ENCODE results near the gene PROCA1.
"Not testable (repeated sequence)": the region's sequence is repeated elsewhere in the genome, so short reads cannot be mapped to it uniquely, and the experiment has no call there.

PROCA1 gene

DNA sequence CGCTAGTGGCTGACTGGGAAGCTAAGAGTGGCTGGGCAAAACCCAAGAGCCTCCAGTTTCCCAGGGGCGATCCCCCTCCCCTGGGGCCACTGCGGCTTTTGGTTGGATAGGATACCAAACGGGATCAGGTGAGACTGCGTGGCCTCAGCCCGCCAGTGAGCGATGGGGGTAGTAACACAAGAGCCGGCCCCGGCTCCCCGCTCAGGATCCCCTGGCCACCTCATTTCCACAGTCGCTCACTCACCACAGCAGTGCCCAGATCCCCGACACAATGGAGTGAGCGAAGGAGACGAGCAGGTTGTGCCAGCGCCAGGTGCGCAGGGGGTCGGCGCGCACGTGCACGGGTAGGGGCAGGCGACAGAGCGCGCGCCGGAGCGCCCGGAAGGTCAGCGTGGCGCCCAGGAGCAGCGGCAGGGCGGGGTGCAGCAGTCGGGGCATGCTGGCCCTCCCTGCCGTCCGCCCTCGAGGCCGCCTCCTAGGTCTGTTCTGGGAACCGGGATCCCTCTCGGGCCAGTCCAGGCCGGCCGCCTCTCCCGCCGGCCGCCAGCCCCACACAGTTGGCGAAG is 14.1 kb upstream of the PROCA1 start:
- DNase-seq, result no peak

DNA sequence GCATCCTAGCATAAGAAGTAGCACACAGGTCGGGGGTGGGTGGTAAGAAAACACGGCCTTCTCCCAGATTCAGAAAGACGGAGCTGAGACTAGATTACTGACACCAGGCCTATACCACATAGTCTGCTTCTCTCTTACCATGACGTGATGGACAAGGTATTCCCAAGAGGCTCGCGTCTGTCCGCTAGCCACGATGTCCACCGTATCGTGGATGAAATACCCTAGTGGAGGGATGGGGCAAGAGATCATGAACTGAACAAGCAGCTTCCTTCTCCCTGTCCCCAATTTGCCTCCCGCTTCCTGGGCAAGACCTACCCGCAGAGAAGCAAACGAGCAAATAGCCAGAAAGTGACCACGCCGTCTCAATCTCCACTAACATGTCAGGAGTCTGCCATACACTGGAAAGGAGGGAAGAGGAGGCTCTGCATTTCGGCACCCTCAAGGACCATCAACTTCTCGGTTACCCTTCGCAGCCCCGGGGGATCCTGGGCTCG is 13.5 kb upstream of the PROCA1 start:
- DNase-seq, result no peak

DNA sequence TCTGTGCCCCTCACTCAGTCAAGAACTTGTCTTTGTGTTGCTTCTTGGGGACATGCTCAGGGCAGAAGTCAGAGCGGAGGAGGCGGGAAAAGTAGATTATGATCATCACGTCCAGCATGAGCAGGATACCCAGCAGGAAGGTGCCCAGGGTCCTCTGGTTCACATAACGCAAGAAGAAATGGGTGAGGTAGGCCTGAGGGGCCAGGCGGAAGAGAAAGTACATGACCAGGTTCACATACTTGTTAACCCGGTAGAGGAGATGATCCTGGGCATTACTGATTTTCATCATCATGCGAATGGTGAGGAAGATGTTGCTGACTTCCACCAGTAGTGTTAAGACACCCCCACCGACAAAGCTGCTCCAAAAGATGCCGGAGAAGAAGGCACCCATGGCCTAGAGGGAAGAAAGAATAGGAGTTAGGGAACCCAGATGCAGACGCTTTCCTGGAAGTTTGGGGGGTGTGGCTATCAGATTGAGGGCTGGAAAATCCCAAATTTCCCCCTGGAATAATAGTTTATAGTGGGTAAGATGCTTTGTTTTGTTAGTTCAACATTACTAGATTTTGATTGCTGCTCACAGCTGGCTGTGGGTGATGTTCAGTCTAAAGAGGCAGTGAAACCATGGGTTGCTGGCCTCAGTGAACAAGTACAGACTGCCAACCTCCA is 12.9 kb upstream of the PROCA1 start:
- no peak for DNase-seq

DNA sequence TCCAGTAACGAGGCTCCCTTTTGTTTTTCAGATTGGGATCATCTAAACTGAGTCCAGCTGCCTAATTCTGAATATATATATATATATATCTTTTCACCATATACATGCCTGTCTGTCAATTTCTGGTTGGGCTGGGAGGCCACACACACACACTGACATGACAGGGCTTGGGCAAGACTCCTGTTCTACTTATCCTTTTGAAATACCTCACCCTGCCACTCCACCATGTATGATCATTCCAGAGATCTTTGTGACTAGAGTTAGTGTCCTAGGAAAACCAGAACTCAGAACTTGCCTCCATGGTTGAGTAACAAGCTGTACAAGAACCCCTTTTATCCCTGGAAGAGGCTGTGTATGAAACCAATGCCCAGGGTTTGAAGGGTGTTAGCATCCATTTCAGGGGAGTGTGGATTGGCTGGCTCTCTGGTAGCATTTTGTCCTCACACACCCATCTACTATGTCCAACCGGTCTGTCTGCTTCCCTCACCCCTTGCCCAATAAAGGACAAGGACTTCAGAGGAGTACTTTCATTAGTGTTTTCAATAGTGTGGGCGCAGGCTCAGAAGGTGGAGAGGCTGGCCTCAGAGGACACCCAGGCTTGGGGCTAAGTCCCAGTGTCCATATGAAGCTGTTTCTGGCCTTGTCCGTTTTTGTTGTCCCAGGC is 12.3 kb upstream of the PROCA1 start:
- DNase-seq, result not testable (repeated sequence)

DNA sequence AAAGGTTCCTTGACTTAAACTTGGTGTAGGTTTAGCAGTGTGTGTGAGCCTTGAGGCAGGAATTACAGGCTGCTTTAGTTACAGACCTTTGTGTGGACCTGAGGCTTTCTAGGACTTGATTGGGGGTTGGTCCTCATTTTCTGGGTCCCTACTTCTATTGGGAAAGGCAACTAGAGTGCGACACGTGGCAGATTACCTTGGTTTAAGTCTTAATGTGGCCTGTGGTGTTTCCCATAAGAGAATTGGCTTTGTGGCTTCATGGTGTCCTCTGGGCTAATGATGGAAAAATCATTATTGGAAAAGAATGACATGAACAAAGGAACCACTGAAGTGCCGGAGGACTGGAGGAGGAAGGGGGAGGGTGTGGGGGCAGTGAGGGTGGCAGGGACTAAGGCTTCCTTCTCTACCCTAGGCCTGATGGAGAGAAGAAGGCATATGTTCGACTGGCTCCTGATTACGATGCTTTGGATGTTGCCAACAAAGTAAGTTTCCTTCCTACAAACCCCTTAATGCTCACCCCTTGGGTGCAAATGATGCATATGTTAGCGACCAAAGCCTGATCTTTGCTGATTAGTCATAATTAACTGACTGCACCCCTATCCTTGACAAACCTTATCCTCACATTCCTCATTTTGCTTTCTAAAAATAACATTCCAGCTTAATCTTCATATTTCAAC is 11.6 kb upstream of the PROCA1 start:
- DNase-seq, result no peak

DNA sequence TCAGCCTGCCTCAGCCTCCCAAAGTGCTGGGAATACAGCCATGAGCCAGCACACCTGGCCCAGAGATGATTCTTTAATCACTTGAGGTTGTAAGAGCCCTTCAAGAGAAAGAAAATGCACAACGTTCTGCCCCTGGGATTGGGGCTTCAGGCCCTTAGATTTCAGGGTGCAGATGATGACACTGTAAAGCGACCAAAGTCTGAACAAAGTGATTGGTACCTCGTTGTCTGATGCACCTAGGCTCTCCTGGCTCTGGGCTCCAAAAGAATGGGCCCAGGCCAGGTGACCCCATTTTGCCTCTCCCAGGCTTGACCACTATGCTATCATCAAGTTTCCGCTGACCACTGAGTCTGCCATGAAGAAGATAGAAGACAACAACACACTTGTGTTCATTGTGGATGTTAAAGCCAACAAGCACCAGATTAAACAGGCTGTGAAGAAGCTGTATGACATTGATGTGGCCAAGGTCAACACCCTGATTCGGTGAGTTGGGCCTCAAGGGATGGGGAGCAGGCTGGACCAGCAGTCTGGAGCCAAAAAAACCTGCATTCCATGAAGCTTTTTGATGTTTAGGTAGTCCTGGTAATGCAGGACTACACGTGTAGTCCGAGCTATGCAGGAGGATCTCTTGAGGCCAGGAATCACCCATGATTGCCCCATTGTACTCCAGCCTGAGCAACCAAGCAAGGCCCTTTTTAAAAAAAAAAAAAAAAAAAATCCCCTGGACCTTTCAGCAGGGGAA is 10.9 kb upstream of the PROCA1 start:
- no peak for DNase-seq

DNA sequence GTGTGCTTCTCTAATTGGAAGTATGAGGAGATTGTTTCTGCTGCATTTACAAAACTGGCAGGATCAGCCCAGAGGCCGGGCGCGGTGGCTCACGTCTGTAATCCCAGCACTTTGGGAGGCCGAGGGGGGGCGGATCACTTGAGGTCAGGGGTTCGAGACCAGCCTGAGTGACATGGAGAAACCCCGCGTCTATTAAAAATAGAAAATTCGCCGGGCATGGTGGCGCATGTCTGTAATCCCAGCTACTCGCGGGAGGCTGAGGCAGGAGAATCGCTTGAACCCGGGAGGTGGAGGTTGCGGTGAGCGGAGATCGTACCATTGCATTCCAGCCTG is 9.3 kb upstream of the PROCA1 start:
- not testable (repeated sequence) for DNase-seq

DNA sequence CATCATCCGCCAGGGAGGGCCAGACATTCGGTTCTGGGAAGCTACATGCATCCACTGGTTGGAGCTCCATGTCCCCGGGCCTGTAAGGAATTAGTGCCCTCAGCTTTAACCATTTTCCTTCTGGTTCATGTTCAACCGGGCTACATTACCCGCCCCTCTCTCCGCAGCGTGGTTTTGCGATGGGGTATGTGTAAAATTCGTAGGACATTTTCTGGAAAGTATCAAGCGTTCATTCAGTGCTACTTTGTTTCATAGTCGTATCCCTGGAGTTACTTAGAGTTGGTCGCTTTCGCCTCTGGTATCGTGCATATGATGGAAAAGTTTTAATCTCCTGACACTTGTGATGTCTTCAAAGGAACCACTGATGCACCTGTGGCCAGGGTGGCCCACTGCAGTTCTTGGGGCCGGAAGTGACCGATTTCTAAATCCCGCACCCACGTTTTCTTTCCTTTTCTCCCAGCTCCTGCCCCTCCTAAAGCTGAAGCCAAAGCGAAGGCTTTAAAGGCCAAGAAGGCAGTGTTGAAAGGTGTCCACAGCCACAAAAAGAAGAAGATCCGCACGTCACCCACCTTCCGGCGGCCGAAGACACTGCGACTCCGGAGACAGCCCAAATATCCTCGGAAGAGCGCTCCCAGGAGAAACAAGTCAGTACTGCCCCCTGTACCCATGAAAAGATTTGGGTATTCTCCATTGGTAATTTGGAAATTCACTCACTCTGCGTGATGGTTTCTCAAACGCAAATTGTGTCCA is 8.7 kb upstream of the PROCA1 start:
- DNase-seq, result no peak

DNA sequence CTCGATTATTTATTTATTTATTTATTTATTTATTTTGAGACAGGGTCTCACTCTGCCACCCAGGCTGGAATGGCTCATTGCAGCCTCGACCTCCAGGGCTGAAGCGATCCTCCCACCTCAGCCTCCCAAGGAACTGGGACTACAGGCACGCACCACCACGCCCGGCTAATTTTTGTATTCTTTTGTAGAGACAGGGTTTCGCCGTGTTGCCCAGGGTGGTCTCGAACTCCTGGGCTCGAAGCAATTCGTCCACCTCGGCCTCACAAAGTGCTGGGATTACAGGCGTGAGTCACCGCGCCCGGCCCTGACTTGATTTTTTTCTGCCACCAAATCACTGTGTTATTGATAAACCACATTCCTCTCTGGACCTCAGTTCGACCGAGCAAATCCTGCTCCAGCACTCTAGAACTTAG is 7.3 kb upstream of the PROCA1 start:
- DNase-seq, result no peak

DNA sequence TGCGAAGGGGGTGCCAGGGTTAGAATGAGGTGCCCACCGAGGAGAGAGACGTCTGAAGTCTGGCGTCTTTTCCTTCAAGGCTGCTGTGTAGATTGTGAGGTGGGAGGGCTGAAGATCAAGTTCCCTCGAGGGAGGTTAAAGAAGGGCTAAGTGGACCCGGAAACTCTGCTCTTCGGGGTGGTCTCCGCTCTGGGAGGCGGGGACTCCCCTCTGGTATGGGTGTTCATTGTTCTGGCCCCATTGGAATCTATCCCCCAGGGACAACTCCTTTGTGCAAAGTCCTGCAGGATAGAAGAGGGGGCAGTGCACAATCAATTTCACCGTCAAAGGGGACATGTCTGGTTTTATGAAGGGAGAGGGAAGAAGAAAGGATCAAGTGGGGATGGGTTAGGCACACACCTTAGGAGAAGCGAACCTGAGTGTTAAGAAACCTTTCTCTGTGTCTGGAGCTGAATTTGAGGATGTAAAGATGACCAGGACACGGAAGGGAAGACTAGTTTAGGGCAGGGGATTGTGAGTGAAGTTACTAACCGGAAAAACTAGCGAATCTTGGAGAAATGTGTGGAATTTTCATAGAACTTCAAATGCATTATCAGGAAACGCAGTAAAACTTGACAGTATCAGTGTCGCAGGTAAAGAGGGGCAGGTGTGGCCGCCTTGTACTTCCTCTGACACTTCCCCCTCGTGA is 6.8 kb upstream of the PROCA1 start:
- DNase-seq, result no peak

DNA sequence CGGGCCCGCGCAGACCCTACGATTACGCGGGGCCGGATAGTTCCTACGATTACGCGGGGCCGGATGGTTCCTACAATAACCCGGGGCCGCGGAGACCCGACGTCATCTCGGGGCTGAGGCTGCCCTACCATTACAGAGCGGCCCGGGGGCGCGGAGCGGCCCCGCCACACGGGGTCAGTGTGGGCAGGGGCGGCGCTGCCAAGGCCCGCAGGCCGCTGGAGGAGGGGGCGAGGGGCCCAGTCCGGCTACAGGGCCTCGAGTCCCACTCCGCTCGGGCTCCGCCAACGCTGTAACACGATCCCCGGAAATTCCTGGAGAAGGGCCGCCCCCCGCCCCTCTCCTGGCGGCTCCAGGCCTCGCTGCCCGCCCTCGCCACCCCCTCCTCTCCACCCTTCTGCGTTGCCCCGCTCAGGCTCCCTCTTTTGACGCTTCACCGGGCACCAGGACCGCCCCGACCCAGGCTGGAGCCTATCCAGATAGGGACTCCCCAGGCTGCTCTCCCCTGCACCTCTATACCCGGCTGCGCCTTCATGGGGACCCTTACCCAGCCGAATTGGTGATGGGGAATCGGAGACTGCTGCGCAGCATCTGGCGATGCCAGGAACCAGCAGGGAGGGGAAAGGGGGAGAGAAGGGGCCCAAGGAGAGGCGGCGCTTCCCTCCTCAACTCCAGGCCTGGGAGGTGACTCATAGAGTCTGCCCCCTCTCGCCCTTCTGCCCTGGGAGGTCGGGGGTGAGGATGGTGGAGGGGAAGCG is 6.1 kb upstream of the PROCA1 start, which contains the start of gene RAB34:
Gene RAB34 (minus strand): TSS at position 291 of the 755 bp plus-strand sequence. CDS start 602 bp downstream, outside the sequence.
- DNase-seq, result no peak

DNA sequence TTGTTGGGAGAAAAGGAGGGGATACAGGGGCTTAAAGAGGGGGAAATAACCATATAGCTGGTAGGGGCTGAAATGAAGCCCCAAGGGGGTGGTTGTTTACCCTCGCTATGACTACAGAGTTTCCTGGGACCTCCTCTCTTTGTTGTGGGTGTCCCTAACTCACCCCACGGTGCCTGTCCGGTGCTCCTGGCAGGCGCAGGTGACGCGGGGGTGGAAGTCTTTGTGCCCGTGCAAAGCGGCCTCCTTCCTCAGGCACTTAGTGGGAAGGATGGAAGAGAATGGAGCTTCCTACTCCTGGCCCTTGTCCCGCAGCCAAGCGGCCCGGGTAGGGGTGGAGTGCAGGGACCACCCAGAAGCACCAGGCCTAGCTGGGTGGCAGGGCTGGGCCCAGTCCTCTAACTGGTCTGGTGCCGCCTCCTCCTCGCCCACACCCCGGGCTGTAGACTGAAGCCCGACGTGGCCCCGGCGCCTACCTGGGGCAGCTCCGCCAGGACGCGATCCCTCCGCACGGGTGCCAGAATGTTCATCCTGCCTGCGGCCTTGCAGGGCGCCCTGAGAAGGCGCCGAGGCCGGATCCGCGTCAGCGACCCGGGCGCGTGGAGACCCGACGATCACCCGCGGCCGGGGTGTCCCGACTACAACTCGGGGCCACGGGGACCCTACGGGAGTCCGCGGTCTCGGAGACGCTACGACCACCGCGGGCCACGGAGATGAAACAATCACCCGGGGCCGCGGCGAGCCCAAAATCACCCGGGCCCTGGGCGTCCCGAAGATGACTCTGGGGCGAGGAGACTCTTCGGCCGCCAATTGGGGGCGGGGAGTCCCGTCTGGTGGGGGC is 5.3 kb upstream of the PROCA1 start:
- DNase-seq, result no peak

DNA sequence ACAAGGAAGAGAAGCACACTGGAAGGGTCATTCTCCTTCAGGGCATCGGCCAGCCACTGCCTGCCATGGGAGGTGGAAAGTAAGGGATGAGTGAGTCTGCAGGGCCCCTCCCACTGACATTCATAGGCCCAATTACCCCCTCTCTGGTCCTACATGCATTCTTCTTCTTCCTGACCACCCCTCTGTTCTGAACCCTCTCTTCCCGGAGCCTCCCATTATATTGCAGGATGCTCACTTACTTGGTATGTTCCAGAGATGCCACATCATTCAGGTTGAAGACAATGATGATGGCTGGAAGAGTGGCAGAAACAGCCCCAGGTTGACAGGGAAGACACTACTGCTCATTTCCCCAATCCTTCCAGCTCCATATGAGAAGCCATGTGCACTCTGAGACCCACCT is 3.5 kb upstream of the PROCA1 start:
- no peak for DNase-seq

DNA sequence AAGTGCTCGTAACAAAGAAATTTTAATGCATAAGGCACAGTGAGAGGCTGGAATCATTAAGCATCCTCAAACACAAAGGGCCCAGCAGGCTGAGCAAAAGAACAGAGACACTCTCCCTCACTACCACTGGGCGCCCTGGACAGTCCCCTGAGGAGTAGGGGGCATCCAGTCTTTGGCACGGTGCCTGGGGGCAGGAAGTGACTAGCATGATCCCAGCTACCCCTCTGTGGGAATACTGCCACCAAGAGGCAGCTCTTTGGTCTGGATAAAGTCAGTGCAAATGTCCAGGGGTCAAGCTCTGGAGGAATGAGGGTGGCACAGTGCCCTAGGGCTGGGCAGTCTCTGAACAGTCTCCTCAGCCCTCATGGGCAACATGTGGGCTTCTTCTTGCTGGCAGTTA is 2.6 kb upstream of the PROCA1 start:
- DNase-seq, result no peak

DNA sequence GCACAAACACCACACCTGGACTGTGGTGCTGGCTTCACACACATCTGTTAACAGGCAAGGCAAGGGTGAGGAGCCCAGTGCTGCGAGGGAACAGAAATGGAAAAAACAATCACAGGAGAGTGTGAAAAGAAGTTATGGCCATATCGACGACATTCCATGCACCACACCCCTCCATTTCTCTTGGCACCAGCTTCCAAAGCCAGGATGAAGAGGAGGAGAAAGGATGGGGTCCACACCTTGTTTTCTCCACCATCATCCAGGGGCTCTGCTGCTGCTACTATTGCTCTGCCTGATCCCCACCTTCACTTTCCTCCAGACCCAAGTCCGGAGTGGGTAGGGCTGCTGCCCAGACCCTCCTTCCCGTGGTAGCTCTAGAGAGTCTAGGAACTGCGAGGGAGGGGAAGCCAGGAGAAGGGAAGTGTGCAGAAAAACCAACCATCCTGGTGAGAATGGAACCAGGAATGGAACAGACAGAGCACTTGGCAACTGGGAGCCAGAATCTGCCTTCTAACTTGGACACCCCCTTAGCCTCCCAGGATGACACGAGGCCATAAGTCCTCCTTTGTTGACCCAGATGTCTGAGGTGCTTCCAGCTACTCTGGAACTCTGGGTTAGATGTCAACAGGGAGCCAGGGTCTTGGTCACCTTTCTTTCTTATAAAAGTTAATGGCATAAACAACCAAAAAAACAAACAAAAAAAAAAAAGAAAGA is 1.2 kb upstream of the PROCA1 start:
- no peak for DNase-seq

DNA sequence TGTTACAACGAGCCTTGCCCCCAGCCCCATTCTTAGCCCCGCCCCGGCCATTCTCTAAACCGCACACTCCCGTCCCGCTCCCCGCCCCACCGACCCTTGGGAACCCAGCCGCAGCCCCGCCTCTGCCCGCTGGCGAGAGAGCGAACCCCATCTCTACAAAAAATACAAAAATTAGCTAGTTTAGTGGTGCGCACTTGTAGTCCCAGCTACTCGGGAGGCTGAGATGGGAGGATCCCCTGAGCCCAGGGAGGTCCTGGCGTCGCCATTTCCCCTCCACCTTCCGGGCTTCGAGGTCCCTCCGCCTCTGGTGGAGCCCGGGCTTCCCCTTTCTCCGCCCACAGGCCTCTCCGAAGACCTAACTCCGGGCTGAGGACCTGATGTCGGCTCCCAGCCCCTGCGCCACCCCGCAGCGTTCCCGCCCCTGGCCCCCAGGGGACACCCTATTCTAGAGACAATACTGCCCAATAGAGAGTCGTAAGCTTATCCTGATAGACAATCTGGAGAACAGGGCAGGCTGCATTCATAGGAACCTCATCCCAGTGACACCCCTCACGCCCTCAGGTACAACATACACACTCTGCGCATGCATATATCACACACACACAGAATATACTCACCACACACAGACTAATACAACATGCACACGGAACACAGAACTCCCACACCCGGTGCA is 480 bp upstream of the PROCA1 start:
- DNase-seq, result no peak

DNA sequence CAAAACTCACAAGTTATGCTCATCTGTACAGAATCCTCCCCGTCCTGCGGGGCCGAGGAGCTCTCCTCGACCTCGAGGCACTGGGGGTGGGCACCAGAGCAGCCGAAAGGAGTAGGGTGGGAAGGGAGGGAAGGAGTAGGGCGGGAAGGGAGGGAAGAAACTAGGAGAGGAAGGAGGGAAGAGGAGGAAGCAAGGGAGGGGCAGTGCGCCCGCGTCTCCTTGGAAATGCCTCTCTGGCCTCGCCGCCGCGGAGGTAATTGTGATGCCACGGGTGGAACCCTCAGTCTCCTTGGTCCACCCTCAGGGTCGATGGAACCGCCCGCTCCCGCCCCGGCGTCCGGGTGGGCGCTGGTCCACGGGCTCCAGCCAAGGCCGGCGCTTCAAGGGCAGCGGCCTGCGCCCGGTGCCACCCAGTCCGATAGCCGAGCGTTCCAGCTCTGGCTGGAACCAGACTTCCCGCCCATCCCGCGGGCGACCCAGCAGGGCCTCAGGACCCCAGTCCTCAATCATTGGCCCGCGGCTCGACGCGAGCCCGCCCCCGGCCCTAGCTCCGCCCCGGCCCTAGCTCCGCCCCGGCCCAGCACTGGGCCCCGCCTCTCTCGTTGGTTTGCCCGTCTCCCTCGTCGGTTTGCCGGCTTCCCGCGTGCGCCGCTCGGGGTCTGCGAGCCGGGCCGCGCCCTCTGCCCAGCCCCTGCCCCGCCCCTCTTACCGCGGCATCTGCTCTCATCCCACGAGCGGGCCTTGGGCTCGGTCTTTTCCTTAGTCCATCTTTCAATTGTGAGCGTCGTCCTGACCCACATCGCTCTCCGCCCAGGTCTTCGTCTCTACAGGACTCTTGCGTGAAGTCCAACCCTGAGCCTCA is 596 bp downstream of the PROCA1 start:
- peak; percentile 79 for DNase-seq

DNA sequence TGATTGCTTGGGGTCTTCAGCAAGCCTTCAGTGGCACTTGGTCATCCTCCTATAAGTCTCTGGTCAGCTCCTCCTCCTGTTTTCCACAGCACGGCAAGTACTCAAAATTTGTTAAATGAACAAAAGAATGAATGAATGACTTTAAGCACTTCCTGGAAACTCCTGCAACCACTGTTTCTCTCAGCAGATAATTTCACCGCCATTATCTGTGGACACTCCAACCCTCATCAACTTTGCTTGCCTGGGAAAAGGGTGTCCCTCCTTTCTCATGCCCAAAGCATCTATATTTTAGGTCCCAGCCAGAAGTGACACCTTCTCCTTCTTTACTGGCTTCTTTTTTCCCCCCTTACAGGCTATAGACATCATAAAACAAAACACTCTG is 4.4 kb downstream of the PROCA1 start:
- DNase-seq, result no peak
